ENCODE data around the gene GOSR2.

The GOSR2 gene

GRCh38 chr17:46991617-46992016, 68.7 kb downstream of the GOSR2 start:
- DNase-seq (ENCODE audit: low read depth) = no peak

All from fibroblast of gingiva (primary cell).